Measurements from ENCODE around the gene TBRG4.

Gene TBRG4

GRCh38 chr7:45069444-45070253 is 41.8 kb downstream of the TBRG4 start:
- TF ChIP-seq CTCF (IDR thresholded peaks at IDR 0.05; ENCODE audit: low read length, missing control alignments) = no peak
- no peak for DNase-seq (ENCODE audit: low read depth)
- H3K4me3 ChIP-seq (replicated peaks; ENCODE audit: low read depth, low read length) = no peak overlapping the region

- no peak overlapping the region for H3K4me3 ChIP-seq (replicated peaks; ENCODE audit: low read depth, low read length)
- no peak for DNase-seq (ENCODE audit: low read depth)
- no peak for TF ChIP-seq CTCF (IDR thresholded peaks at IDR 0.05; ENCODE audit: low read length, missing control alignments)
Observed at GRCh38 chr7:45068236-45069023, 43.1 kb downstream of the TBRG4 start.

- no peak for DNase-seq (ENCODE audit: low read depth)
- H3K4me3 ChIP-seq (replicated peaks; ENCODE audit: low read depth, low read length) = no peak overlapping the region
- no peak for TF ChIP-seq CTCF (IDR thresholded peaks at IDR 0.05; ENCODE audit: low read length, missing control alignments)
Observed at GRCh38 chr7:45067582-45067981, 43.9 kb downstream of the TBRG4 start.

- no peak for DNase-seq (ENCODE audit: low read depth)
- no peak for TF ChIP-seq CTCF (IDR thresholded peaks at IDR 0.05; ENCODE audit: low read length, missing control alignments)
Observed at GRCh38 chr7:45066409-45066808, 45.1 kb downstream of the TBRG4 start.

GRCh38 chr7:45065031-45065995 is 46.2 kb downstream of the TBRG4 start:
- H3K4me3 ChIP-seq (replicated peaks; ENCODE audit: low read depth, low read length) = no peak overlapping the region
- TF ChIP-seq CTCF (IDR thresholded peaks at IDR 0.05; ENCODE audit: low read length, missing control alignments) = no peak
- DNase-seq (ENCODE audit: low read depth) = no peak

More at GRCh38 chr7:45066409-45066808, 45.1 kb downstream of the TBRG4 start:
- H3K4me3 ChIP-seq (replicated peaks; ENCODE audit: low read depth, low read length) = no peak overlapping the region

GRCh38 chr7:45064047-45064725 is 47.3 kb downstream of the TBRG4 start:
- TF ChIP-seq CTCF (IDR thresholded peaks at IDR 0.05; ENCODE audit: low read length, missing control alignments) = no peak
- no peak for DNase-seq (ENCODE audit: low read depth)
- no peak overlapping the region for H3K4me3 ChIP-seq (replicated peaks; ENCODE audit: low read depth, low read length)

Data from fibroblast of pulmonary artery (primary cell).